ENCODE data around the gene CBY1. TPM values are rescaled to one million over a fixed set of nuclear protein-coding genes. Genes with fewer than 3 reads are reported as not detected.

Gene CBY1
- total and polyA plus RNA-seq, 9 of the 15 experiments (the other 6 are each of a cell fraction or from before 2014, with no cell fraction given): 5.7 to 19.7 (median 10.8) TPM

DNA sequence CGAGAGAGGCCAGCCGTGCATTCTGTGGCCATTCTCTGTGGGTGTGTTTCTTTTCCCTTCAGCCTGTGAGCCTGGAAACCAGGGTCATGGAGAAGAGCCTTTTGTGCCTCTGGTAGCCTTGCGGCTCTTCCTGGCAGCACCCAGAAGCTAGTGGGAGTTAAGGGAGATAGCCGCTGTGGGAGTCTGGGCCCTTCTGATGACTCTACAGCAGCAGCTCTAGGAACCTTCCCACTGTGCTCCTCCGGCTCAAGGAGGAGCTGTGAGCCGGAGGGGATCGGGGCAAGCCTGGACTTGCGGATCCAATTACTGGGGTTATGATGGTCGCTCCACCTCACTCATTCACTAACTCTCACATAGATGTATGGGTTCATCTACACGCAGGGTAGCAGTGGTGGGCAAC is 59.8 kb downstream of the CBY1 start:
- no peak overlapping the region for H3K4me3 ChIP-seq
- DNase-seq (ENCODE audit: extremely low read depth in 1 of 4, low spot score in 3 of 4) (no peak), FAIRE-seq (no peak), ATAC-seq (no peak)
- H3K9me3 ChIP-seq (replicated peaks; ENCODE audit: control insufficient read depth, insufficient read depth, low read depth, low read length): no peaks in the 10 kb centered on the region
- ChIA-PET CTCF (ENCODE audit: low intra/inter-chr PET ratio) (no interaction called here), POLR2A (interaction anchor here (1.0 to 1.3 kb wide), 3 partner anchors 8 to 10 kb away, joined by 3 to 9 read pairs (median 7); partner anchors contain the start of gene GTPBP1)
- H3K27me3 ChIP-seq (ENCODE audit: control insufficient read depth in 2 of 2, insufficient read depth in 2 of 2, low read length in 2 of 2): no peaks in the 10 kb centered on the region
- peaks cover 47% of the 10 kb centered on the region for H4K20me1 ChIP-seq (replicated peaks; ENCODE audit: control insufficient read depth, insufficient read depth, low read length)
- H3K4me2 ChIP-seq (ENCODE audit: insufficient read depth, low read length): no peak overlapping the region
- BruUV-seq (replicated peaks): no TSS peak
- H3K79me2 ChIP-seq (ENCODE audit: control insufficient read depth, insufficient read depth, low read length): peaks cover 53% of the 10 kb centered on the region
- TF ChIP-seq, protein P1, sequence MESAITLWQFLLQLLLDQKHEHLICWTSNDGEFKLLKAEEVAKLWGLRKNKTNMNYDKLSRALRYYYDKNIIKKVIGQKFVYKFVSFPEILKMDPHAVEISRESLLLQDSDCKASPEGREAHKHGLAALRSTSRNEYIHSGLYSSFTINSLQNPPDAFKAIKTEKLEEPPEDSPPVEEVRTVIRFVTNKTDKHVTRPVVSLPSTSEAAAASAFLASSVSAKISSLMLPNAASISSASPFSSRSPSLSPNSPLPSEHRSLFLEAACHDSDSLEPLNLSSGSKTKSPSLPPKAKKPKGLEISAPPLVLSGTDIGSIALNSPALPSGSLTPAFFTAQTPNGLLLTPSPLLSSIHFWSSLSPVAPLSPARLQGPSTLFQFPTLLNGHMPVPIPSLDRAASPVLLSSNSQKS (CRISPR knock-in tag; IDR thresholded peaks at IDR 0.05): no peak
- TF ChIP-seq, protein P2, sequence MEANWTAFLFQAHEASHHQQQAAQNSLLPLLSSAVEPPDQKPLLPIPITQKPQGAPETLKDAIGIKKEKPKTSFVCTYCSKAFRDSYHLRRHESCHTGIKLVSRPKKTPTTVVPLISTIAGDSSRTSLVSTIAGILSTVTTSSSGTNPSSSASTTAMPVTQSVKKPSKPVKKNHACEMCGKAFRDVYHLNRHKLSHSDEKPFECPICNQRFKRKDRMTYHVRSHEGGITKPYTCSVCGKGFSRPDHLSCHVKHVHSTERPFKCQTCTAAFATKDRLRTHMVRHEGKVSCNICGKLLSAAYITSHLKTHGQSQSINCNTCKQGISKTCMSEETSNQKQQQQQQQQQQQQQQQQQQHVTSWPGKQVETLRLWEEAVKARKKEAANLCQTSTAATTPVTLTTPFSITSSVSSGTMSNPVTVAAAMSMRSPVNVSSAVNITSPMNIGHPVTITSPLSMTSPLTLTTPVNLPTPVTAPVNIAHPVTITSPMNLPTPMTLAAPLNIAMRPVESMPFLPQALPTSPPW (CRISPR knock-in tag; IDR thresholded peaks at IDR 0.05): no peak
- no peak for TF ChIP-seq MCM7 (IDR thresholded peaks at IDR 0.05)
- no peak for TF ChIP-seq ZZZ3 (IDR thresholded peaks at IDR 0.05)
- no peak for TF ChIP-seq MYNN (IDR thresholded peaks at IDR 0.05)
- no peak for TF ChIP-seq MYNN (CRISPR knock-in tag; IDR thresholded peaks at IDR 0.05)
- TF ChIP-seq SUPT5H (IDR thresholded peaks at IDR 0.05): no peak
- TF ChIP-seq XRCC3 (IDR thresholded peaks at IDR 0.05): no peak
- TF ChIP-seq, protein P3, sequence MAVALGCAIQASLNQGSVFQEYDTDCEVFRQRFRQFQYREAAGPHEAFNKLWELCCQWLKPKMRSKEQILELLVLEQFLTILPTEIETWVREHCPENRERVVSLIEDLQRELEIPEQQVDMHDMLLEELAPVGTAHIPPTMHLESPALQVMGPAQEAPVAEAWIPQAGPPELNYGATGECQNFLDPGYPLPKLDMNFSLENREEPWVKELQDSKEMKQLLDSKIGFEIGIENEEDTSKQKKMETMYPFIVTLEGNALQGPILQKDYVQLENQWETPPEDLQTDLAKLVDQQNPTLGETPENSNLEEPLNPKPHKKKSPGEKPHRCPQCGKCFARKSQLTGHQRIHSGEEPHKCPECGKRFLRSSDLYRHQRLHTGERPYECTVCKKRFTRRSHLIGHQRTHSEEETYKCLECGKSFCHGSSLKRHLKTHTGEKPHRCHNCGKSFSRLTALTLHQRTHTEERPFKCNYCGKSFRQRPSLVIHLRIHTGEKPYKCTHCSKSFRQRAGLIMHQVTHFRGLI (CRISPR knock-in tag; IDR thresholded peaks at IDR 0.05): no peak
- no peak for TF ChIP-seq BCL6 (CRISPR knock-in tag; IDR thresholded peaks at IDR 0.05)
- TF ChIP-seq PHTF2 (CRISPR knock-in tag; IDR thresholded peaks at IDR 0.05): no peak
- TF ChIP-seq RBM17 (IDR thresholded peaks at IDR 0.05; ENCODE audit: borderline replicate concordance, low read depth, low read length): no peak
- TF ChIP-seq ZNF583 (CRISPR knock-in tag; IDR thresholded peaks at IDR 0.05): no peak
- no peak for TF ChIP-seq MCM5 (IDR thresholded peaks at IDR 0.05; ENCODE audit: low read depth)
- TF ChIP-seq, protein P4, sequence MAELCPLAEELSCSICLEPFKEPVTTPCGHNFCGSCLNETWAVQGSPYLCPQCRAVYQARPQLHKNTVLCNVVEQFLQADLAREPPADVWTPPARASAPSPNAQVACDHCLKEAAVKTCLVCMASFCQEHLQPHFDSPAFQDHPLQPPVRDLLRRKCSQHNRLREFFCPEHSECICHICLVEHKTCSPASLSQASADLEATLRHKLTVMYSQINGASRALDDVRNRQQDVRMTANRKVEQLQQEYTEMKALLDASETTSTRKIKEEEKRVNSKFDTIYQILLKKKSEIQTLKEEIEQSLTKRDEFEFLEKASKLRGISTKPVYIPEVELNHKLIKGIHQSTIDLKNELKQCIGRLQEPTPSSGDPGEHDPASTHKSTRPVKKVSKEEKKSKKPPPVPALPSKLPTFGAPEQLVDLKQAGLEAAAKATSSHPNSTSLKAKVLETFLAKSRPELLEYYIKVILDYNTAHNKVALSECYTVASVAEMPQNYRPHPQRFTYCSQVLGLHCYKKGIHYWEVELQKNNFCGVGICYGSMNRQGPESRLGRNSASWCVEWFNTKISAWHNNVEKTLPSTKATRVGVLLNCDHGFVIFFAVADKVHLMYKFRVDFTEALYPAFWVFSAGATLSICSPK (IDR thresholded peaks at IDR 0.05; ENCODE audit: borderline replicate concordance): no peak
- TF ChIP-seq, protein P5, sequence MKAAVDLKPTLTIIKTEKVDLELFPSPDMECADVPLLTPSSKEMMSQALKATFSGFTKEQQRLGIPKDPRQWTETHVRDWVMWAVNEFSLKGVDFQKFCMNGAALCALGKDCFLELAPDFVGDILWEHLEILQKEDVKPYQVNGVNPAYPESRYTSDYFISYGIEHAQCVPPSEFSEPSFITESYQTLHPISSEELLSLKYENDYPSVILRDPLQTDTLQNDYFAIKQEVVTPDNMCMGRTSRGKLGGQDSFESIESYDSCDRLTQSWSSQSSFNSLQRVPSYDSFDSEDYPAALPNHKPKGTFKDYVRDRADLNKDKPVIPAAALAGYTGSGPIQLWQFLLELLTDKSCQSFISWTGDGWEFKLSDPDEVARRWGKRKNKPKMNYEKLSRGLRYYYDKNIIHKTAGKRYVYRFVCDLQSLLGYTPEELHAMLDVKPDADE (conservative IDR thresholded peaks at IDR 0.05; ENCODE audit: control insufficient read depth, low read depth, low read length): no peak
- H3K27ac ChIP-seq (ENCODE audit: extremely low read depth, low read depth, low read length): no peak overlapping the region
- peaks cover 3% of the 10 kb centered on the region for H3K9me1 ChIP-seq (ENCODE audit: control insufficient read depth, insufficient read depth, low read length)
- H3K36me3 ChIP-seq (ENCODE audit: control insufficient read depth, insufficient read depth, low read length): peaks cover 57% of the 10 kb centered on the region; the same call in 2 of the 3 replicates
- no peak overlapping the region for H2AFZ ChIP-seq (ENCODE audit: low read depth, low read length)
- H3K9ac ChIP-seq (ENCODE audit: insufficient read depth in 1 of 2, low read depth in 2 of 2, low read length in 2 of 2): peak overlapping the region in 1 of 2 experiments; percentile 74; a peak in 2 of 4 replicates
- in situ Hi-C loops (cut with MboI) (no loop called here), intact Hi-C loops (cut with micrococcal nuclease) (no loop called here)
- 100% methylated on average over 5 of the region's 10 CpGs for WGBS (ENCODE audit: insufficient coverage, low coverage, missing lambda C conversion rate)
- H3K4me1 ChIP-seq (replicated peaks in 1 of 2; ENCODE audit: control insufficient read depth in 2 of 2, insufficient read depth in 2 of 2, low read length in 2 of 2): peaks cover 35 to 50% of the 10 kb centered on the region in 2 experiments; a peak in 4 of 5 replicates
